HG03460 (cell line): ENCODE measurements around the gene GAS2L1.

Experiments used
- ATAC-seq: cut with Tn5 transposase; IDR thresholded peaks from one replicate; pipeline ENCODE4 v1.9.1; 2021; ENCODE audit not compliant: unreplicated experiment

The GAS2L1 gene

GRCh38 chr22:29325785-29326315 lies 19.4 kb downstream of the GAS2L1 start:
- no peak for ATAC-seq

- ATAC-seq = no peak
Measured at GRCh38 chr22:29326481-29326880, 20.0 kb downstream of the GAS2L1 start.

GRCh38 chr22:29327089-29327764 lies 20.8 kb downstream of the GAS2L1 start:
- no peak for ATAC-seq

GRCh38 chr22:29328055-29328454 lies 21.6 kb downstream of the GAS2L1 start:
- no peak for ATAC-seq

DNA sequence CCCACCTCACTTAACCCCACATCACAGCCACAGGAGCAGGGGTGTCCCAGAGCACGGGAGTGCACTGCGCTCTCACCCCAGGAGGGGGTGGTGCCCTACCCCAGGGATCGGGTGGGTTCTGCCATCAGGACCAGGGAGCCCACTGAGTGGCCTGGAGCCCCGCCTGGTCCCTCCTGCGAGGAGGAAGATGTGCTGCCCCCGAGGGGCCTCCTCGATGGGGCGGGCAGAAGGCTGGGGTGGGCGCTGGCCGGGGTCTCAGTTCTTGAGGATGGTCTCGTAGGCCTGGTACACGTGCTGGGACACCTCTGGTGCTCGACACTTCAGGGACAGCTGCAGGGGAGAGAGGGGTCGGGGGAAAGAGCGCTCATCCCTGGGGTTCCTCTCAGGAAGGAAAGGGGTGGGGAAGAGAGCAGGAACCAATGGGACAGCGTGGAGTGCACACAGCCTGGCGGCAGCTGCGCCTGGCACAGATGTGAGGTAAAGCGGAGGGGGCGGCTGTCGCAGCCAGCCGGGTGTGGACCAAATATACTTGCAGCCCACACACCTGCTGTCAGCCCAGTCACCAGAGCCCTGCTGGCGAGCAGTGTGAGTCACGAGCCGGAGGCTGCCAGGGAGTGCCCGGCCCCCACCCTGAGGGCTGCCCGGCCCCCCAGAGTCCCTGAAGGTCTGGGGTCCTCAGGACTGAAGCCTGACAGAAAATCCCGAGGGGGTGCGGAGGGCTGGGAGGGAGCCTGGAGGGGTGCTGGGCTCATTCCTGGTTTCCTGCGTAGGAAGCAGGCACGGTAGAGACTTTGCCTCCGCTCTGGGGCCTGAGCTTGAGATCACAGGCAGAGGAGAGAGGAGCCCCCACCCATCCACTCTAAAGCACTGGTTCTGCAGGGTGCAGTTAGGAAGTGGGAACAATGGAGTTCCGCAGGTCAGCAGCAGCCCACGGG lies 22.4 kb downstream of the GAS2L1 start:
- no peak for ATAC-seq

GRCh38 chr22:29329581-29329980 lies 23.1 kb downstream of the GAS2L1 start:
- ATAC-seq = no peak

DNA sequence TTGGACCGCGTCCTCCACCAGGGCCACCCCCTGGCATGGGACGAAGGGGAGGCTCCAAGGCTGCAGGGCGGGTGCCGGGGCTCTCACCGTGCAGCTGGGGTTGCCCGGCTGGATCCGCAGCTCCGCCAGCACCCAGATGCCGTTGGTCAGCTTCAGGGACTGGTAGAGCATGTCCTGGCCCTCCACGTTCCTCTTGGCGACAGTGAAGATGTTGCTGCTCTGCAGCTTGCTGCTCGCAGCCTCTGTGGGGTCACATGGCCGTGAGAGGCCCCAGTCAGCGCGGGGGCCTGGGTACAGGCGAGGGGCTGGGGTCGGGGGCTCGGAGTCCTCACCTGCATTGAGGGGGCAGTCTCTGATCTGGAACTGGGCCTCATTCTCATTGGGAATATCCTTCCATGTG lies 23.8 kb downstream of the GAS2L1 start:
- ATAC-seq = no peak

- no peak for ATAC-seq
Measured at GRCh38 chr22:29330753-29331152, 24.3 kb downstream of the GAS2L1 start.

- no peak for ATAC-seq
Measured at GRCh38 chr22:29331213-29331612, 24.8 kb downstream of the GAS2L1 start.

DNA sequence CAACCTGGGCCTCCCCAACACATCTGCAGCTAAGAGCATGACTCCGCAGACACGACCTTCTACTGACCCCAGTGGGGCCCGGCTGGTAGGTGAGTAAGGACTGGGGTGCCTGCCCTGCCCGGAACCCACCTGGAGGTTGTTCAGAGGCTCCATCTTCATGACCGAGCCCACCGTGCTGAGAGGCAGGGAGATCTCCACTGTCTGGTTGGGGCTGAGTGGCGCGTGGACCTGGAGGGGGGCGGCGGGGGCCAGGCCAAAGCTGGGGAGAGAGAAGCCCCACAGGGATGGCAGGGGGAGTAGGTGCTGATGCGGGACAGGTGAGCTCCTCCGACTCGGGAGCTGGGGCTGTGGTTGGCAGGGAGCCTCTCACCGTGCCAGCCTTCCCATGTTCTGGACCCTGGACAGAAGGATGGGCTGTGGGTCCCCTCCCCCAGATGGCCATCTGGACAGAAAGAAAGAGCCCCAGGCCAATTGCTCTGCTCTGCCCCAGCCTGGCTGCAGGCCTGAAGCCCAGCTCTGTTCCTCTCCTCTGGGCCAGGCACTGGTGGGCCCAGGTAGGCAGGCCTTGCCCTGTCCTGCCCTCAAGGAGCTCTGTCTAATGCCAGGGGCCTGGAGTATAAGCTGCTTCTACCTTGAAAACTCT lies 25.3 kb downstream of the GAS2L1 start:
- ATAC-seq = no peak

- no peak for ATAC-seq
Measured at GRCh38 chr22:29332886-29333496, 26.5 kb downstream of the GAS2L1 start.

GRCh38 chr22:29334148-29334547 lies 27.7 kb downstream of the GAS2L1 start:
- no peak for ATAC-seq

DNA sequence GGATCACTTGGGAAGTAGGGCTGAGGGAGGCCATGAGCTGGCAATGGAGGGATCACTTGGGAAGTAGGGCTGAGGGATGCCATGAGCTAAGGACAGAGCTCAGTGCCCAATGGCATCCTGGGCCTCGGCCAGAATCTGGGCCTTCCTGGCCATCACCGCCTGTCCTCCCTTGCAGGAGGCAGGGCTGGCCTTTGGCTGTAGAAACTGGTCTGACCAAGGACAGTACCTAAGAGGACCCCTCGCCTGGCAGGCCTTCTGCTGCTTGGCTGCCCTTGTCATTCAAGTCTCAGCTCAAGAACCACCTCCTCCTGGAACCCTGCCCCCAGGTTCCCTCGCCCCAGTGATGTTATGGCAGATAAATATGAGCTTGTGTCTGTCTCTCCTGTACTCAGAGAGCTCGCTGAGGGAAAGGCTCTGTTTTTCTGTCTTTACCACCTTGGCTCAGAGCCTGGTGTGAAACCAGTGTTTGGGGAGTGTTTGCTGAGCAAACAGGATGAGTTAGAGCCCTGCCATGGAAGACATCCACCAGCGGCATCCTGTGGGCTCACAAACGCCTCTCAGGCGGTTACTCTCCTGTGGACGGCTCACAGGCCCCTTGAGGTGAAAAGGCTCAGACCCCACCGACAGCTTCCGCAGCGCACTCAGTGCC lies 28.4 kb downstream of the GAS2L1 start:
- ATAC-seq = no peak

GRCh38 chr22:29335656-29336055 lies 29.2 kb downstream of the GAS2L1 start:
- ATAC-seq = no peak

DNA sequence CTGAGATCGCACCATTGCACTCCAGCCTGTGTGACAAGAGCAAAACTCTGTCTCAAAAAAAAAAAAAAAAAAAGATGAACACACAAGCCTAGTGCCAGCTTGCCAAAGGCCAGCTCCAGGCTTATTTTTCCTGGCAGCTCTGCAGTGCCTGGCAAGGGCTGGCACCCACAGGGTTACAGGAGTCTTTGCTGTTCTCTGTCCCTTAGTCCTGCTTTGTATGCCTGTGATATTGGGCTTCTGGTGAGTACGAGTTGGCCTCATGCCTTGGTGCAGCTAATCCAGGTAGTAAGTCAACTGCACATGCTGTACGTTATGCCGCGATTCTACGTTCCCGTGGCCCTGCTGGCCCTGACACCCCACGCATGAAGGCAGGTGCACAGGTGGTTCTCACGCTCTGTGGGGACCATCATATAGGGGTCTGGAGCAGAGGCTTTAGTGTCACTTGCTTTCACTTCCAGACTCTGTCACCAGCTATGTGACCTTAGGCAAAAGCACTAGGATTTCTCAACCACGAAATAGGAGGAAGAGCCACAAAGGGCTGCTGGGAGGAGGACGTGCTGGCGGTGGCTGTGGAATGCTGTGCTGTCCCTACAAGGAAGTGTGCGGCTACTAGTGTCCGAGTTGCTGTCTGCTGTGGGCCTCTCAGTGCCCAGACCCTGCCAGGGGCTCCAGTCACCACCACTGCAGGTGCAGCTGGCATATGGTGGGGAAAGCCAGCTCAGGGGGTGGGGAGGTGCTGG lies 30.5 kb downstream of the GAS2L1 start:
- ATAC-seq = no peak

- ATAC-seq = no peak
Measured at GRCh38 chr22:29337631-29338284, 31.3 kb downstream of the GAS2L1 start.

DNA sequence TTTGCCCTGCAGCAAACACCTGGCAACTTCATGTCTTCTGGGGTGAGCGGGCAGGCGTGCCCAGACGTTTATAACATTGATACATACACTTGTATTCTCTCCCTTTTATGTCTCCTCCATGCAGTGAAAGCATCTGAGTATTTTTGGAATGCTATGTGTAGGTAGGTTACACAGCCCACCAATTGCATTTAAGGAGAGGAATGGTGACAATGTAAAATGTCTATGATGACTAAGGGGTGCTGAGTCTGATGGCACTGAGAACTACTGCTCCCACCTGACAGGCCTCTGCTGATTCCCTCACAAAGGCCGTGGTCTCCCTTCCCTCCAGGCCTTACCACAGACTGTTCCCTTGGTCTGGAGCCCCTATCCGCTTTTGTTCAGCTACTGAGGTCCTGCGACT lies 31.9 kb downstream of the GAS2L1 start:
- ATAC-seq = no peak

DNA sequence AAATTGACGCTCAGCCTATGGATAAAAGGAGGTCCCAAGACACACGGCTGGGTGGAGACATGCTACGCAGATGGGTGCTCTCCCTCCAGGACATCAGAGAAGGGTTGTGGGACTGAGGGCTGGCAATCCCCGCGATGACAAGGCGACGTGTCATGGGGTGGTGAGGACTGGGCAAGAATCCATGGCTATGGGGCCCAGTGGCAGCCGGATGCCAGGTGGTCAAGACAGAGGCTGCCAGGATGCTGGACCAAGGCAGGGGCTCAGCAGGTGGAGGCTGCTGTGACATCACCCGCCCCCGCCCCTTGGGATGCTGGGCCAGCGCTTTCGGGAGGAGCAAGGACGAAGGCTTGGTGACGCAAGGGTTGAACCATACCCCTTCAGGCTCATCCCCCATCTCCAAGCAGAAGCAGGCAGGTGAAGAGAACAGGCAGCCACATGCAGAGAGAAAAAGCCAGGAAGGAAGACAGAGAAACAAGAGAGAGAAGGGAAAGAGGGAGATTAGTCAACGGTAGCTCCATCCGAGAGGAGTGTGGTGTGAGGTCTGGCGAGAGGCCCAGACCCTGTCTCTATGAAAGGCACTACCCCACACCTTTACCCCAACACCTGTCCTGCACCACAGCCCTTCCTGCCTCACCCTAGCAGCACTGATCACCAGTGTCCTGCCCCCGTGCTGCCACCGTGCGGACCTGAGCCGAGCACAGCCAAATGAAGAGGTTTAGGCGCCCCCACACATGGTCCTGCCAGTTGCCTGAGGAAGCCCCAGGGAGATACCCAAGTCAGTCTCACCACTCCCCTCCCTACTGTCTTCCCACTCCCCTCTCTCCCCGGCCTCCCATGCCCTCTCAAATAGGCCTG lies 33.2 kb downstream of the GAS2L1 start:
- no peak for ATAC-seq
